Measurements from ENCODE around the gene ZNF431.
"Not testable (repeated sequence)": the region's sequence is repeated elsewhere in the genome, so short reads cannot be mapped to it uniquely, and the experiment has no call there.

Gene ZNF431

GRCh38 chr19:21148681-21149080, 6.8 kb downstream of the ZNF431 start:
- no peak for DNase-seq

GRCh38 chr19:21149877-21150276, 8.0 kb downstream of the ZNF431 start:
- no peak for DNase-seq

GRCh38 chr19:21151460-21151859, 9.6 kb downstream of the ZNF431 start:
- DNase-seq, result no peak

- DNase-seq, result no peak
These were observed 16.8 kb downstream of the ZNF431 start for GRCh38 chr19:21158523-21159135.

- no peak for DNase-seq
These were observed 22.7 kb downstream of the ZNF431 start for GRCh38 chr19:21164541-21164940.

- no peak for DNase-seq
These were observed 24.6 kb downstream of the ZNF431 start for GRCh38 chr19:21166436-21166835.

GRCh38 chr19:21197590-21198295, 55.9 kb downstream of the ZNF431 start:
- DNase-seq, result no peak

- DNase-seq, result peak; percentile 17
These were observed 61.1 kb downstream of the ZNF431 start for GRCh38 chr19:21202865-21203494.

GRCh38 chr19:21210037-21210621, 68.3 kb downstream of the ZNF431 start:
- DNase-seq, result peak; percentile 3

GRCh38 chr19:21221693-21222092, 79.9 kb downstream of the ZNF431 start:
- no peak for DNase-seq

- not testable (repeated sequence) for DNase-seq
These were observed 88.1 kb downstream of the ZNF431 start for GRCh38 chr19:21229938-21230337.

- no peak for DNase-seq
These were observed 91.9 kb downstream of the ZNF431 start for GRCh38 chr19:21233691-21234090.

GRCh38 chr19:21236751-21237150, 94.9 kb downstream of the ZNF431 start:
- DNase-seq, result not testable (repeated sequence)

- no peak for DNase-seq
These were observed 96.8 kb downstream of the ZNF431 start for GRCh38 chr19:21238670-21239069.

Measured in NCI-H146 (cell line).